SK-N-MC (cell line): ENCODE data around the gene ZNG1B.
"Not testable (repeated sequence)": the region's sequence is repeated elsewhere in the genome, so short reads cannot be mapped to it uniquely, and the experiment has no call there.

Experiments
- DNase-seq: peaks from one replicate; pipeline ENCODE4 v3.0.0-alpha.2; 2011; ENCODE audit warnings: low read depth, low spot score
- H3K27ac ChIP-seq: fragments of 200-600 bp; sonication (generic); 2 replicates; pipeline ENCODE4 v1.5.1; 2016; ENCODE audit warnings: mixed run types
- H3K36me3 ChIP-seq: fragments of 200-600 bp; sonication (generic); 2 replicates; pipeline ENCODE4 v1.6.1; 2017; ENCODE audit warnings: antibody characterized with exemption, low read length, mixed read lengths; ENCODE audit not compliant: insufficient read depth
- H3K4me3 ChIP-seq: fragments of 200-600 bp; sonication (generic); 2 replicates; pipeline ENCODE4 v1.5.1; 2016
- H3K9ac ChIP-seq: fragments of 200-600 bp; sonication (generic); 2 replicates; pipeline ENCODE4 v1.8.0; 2017; ENCODE audit warnings: mixed run types, mixed read lengths; ENCODE audit not compliant: insufficient read length
- H3K9me3 ChIP-seq: fragments of 200-600 bp; sonication (generic); 2 replicates; pipeline ENCODE4 v1.6.1; 2017; ENCODE audit warnings: low read depth, mild to moderate bottlenecking, antibody characterized with exemption, low read length, moderate library complexity, mixed read lengths
- EZH2 ChIP-seq: fragments of 200-600 bp; sonication (generic); IDR thresholded peaks from one replicate; pipeline ENCODE4 v1.6.1; 2017; ENCODE audit warnings: antibody characterized with exemption

ZNG1B gene

DNA sequence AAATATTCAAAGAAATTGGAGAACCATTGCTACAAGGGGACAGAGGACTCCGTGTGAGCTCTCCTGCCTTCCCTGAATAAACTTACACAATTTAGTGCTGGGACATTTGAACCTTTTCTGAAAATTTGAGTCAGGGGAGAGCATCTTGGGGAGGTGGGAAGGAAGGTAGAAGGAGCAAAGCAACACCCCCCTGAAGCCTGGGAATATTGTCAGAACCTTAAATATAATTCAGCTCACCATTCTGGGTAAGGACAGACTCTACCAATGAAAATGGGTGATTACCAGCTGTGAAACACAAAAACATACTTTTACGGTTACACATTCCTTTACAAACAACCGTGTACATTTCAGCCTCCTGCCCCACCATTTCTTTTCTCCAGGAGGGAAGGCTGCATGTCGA lies 60.9 kb downstream of the ZNG1B start, which contains the start of gene FOXD4L1:
Gene FOXD4L1 (plus strand): TSS at position 301 of the 400 bp plus-strand sequence. CDS start 592 bp downstream, outside the sequence.
- not testable (repeated sequence) for H3K9me3 ChIP-seq, H3K27ac ChIP-seq, H3K4me3 ChIP-seq, DNase-seq, H3K36me3 ChIP-seq, H3K9ac ChIP-seq

DNA sequence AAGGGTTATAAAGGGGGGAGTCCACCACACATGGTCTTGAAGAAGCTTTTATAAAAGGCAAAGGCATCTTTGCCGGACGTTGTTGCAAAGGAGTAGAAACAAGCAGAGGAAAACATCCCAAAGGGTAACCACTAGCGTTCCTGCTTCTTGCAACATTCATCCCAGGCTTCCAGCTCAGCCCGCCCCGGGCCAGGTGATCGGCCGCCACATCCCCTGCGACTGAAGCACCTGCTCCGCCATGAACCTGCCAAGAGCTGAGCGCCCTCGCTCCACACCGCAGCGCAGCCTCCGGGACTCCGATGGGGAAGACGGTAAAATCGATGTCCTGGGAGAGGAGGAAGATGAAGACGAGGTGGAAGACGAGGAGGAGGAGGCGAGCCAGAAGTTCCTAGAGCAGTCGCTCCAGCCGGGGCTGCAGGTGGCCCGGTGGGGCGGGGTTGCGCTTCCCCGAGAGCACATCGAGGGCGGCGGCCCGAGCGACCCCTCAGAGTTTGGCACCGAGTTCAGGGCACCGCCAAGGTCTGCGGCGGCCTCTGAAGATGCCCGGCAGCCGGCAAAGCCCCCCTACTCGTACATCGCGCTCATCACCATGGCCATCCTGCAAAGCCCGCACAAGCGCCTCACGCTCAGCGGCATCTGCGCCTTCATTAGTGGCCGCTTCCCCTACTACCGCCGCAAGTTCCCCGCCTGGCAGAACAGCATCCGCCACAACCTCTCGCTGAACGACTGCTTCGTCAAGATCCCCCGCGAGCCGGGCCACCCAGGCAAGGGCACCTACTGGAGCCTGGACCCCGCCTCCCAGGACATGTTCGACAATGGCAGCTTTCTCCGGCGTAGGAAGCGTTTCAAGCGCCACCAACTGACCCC lies 61.8 kb downstream of the ZNG1B start:
- not testable (repeated sequence) for H3K9me3 ChIP-seq, H3K9ac ChIP-seq, H3K36me3 ChIP-seq, DNase-seq, H3K4me3 ChIP-seq, H3K27ac ChIP-seq

DNA sequence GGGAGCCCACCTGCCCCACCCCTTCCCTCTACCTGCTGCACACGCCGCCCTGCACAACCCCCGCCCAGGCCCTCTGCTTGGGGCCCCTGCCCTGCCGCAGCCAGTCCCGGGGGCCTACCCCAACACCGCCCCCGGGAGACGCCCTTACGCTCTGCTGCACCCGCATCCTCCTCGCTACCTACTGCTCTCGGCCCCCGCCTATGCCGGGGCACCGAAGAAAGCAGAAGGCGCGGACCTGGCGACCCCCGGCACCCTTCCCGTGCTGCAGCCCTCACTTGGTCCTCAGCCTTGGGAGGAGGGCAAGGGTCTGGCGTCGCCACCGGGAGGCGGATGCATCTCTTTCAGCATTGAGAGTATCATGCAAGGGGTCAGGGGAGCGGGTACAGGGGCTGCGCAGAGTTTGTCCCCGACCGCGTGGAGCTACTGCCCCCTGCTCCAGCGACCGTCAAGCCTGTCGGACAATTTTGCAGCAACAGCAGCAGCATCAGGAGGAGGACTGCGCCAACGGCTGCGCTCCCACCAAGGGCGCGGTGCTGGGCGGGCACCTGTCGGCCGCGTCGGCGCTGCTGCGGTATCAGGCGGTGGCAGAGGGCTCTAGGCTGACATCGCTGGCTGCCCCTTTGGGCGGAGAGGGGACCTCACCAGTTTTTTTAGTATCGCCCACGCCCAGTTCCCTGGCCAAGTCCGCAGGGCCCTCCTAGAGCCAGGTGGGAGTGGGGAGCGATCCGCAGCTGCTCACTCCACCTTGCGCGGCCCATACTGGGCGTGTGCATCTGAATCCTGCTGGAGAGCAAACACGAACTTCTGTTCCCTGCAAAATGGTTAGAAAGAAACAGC lies 62.6 kb downstream of the ZNG1B start:
- not testable (repeated sequence) for H3K9ac ChIP-seq, H3K4me3 ChIP-seq, H3K9me3 ChIP-seq, H3K27ac ChIP-seq, DNase-seq, H3K36me3 ChIP-seq

DNA sequence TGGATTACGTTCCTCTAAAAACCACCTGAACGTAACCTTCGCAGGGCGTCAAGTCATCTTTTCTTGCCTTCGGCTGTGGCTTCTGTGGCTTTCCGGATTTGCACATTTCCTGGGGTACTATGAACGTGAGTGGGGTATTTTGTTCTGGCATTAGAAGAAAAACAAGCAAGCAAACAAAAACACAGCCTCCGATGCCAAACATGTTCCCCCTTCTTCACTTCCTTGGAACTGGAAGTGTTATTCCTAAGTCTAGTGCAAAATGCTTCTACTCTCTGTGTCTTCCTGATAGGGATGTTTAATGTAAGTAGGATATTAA lies 63.2 kb downstream of the ZNG1B start:
- not testable (repeated sequence) for DNase-seq, H3K36me3 ChIP-seq, H3K9me3 ChIP-seq, H3K9ac ChIP-seq, H3K4me3 ChIP-seq, H3K27ac ChIP-seq

DNA sequence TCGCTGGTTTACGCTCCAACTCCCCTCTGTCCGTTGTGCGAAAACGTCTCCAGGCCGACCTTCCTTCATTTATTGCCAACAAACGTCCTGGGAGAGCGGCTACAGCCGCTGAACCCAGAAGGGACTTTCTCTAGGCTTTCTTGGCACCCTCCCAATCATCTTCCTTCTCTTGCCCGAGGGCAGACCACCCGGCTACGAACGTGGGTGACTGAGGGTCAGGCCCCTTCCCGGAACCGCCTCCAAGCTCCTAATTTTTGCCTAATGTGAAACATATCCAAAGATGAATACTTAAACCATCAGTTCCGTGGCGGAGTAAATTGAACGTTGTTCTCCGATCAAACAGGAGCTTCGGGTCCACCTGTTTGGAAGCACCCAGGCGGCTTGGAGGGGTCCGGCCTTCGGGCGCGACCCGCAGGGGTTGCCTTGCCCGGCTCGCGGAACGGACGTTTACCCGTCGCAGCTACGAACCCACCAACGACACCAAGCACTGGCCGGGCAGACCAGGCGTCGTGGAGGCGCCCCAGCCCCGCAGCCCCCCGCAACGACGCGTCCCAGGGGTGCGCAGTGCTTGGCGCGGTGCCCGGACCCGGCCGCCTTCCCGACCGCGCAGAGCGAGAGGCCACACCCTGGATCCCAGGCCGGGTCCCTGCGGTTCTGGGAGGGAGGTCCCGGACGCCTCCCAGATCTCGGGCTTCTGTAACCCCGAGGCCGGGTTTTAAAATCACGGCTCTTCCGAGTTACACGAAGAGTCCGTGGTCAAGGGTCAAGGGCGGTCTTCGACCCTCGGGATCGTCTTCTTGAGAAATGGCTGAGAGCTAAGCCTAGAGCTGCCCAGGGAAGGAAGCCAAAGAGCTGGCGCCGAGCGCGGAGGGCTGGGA lies 65.0 kb downstream of the ZNG1B start:
- not testable (repeated sequence) for DNase-seq, H3K9ac ChIP-seq, H3K36me3 ChIP-seq, H3K27ac ChIP-seq, H3K9me3 ChIP-seq
- peak overlapping the region; percentile 68 for H3K4me3 ChIP-seq

DNA sequence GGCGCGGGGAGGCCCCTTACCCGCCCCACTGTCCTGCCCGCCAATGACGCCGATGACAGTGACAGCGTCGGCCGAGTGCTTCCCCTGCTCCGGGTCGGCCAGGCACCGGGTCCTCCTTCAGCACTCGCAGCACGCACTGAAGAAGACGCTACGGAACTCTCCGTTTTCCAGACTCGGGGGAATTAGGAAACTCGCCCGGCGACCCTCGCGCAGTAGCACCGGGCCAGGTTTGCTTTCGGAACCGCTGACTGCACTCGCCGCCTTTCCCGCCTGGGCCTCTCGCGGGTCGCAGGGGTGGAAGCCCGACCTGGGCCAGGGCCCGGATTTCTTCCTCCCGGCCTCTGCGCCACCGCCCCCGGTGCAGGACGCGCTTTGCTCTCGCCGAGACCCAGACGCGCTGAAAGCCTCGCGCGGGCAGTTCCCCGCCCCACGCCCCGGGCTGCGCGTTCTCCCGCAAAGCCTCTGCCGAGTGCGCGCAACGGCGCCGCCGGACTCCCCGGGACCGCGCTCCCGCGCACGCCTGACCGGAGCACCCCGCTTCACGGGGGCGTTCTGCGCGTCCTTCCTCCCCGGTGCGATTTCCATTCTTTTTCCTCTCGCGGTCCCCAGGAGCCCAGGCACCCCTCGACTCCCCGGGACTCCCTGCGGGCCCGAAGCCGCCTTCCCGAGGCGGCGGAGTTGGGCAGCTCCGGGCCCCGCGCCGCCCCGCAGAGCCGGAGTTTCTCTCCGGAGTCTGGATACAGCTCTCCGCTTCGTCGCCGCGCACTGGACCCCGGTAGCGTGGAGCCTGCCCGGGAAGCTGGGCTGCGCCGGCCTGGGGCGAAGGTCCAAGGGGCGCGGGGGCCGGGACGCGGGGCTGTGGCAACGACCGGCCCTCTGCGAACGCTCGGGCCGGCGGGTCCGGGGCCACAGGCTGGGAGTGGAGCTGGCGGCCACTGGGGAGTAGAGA lies 65.9 kb downstream of the ZNG1B start:
- not testable (repeated sequence) for H3K27ac ChIP-seq, H3K9me3 ChIP-seq, DNase-seq, H3K36me3 ChIP-seq, H3K9ac ChIP-seq
- H3K4me3 ChIP-seq: peak overlapping the region; percentile 68
- peak; percentile 75 for TF ChIP-seq EZH2

DNA sequence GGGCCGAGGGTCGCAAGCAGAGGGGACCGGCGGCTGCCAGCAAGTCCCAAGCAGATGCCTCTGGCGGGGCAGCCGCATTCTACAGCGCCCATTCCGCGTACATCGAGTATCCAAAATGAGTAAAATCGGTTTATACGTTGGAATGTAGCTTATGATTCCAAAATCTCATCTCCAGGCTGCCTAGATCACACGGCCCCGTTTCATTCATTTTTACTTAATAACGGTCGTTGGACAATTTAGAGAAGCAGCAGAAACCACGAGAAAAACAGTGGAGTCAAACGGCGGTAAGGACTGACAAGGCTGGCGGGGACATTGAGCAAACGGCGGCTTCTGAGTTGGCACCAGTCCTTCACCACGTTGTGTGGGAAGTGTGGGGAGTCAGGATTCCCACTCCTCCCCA lies 66.6 kb downstream of the ZNG1B start:
- not testable (repeated sequence) for H3K36me3 ChIP-seq, H3K4me3 ChIP-seq, H3K27ac ChIP-seq, H3K9me3 ChIP-seq, H3K9ac ChIP-seq, DNase-seq

DNA sequence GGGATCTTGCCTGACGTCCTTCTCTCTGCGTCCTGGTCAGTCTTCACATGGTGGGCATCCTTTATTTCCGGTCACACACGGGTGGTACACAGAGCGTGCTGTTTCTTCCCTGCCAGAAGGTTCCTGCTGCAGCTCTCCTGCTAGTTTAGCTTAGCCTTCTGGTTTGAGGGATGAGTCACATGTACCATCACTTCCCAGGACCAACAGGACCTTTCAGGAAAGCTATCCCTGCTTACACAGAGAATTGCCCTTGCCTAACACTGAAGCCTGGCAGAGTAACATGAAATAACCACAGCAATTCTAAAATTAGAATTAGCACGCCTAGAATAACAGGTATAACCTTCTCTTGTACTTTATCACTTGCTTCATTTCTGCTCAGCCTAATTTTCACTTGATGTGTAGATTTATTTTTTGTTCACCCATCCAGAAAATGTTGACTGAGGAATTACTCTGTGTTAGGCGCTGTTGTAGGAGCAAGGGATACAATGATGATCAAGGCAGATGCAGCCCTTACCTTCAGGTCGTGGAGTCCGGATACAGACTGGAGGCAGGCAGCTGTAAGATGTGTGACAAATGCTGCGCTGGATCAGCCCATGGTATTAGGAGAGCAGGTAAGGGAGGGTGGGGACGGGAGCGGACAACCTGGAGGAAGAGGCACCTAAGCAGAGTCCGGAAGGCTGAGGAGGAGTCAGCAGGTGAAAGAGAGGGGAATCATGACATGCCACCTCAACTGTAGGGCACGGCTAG lies 70.1 kb downstream of the ZNG1B start:
- H3K4me3 ChIP-seq, H3K9ac ChIP-seq, H3K27ac ChIP-seq, H3K36me3 ChIP-seq, H3K9me3 ChIP-seq, DNase-seq: not testable (repeated sequence)

DNA sequence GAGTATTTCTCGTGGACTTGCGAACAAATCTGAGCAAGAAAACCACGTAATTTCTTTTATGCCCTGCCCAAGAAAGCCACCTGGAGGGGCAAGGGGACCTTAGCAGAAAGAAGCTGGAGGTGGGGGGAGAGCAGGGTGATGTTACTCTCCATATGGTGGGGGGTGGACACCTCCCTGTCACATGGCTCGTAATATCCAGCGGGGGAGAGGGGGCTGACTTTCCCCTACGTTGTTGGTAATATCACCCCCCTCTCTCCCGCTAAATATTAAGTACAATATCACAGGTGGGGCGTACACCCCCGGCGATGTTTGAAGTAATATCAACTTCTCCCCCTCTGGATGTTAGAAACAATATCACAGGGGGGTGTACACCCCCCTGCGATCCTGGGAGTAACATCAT lies 70.7 kb downstream of the ZNG1B start:
- not testable (repeated sequence) for DNase-seq, H3K9me3 ChIP-seq, H3K4me3 ChIP-seq, H3K27ac ChIP-seq, H3K9ac ChIP-seq, H3K36me3 ChIP-seq

DNA sequence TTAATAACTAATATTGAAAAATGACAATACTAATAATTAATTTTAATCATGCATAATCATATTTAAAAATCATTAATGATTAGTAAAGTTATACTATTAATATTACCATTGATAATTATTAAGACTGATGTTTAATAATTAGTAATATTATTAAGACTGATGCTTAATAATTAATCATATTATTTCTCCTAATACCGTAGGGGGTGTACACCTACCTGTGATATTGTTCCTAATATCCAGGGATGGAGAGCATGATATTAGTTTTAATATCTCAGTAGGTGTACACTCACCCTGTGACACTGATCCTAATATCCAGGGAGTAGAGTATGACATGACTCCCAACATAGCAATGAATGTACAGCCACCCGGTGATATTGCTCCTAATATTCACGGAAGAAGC lies 73.4 kb downstream of the ZNG1B start:
- H3K9ac ChIP-seq, H3K36me3 ChIP-seq, H3K4me3 ChIP-seq, H3K9me3 ChIP-seq, H3K27ac ChIP-seq, DNase-seq: not testable (repeated sequence)

DNA sequence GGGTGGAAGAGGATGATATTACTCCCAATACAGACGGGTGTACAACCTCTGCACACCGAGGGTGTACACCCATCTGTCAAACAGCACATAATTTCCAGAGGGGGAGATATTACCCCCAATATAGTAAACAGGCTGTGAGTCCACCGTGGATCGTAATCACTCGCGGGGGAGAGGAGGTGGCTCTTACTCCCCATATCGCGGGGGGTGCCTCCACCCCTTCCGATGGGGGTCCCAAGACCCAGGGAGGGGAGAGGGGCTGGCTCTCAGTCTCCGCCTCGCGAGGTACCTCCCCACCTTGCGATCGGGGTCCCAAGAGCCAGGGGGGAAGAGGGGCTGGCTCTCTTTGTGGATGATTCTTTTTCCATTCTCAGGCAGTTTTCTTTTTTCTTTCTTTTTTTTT lies 74.4 kb downstream of the ZNG1B start:
- H3K9ac ChIP-seq, H3K4me3 ChIP-seq, H3K9me3 ChIP-seq, H3K36me3 ChIP-seq, H3K27ac ChIP-seq, DNase-seq: not testable (repeated sequence)

DNA sequence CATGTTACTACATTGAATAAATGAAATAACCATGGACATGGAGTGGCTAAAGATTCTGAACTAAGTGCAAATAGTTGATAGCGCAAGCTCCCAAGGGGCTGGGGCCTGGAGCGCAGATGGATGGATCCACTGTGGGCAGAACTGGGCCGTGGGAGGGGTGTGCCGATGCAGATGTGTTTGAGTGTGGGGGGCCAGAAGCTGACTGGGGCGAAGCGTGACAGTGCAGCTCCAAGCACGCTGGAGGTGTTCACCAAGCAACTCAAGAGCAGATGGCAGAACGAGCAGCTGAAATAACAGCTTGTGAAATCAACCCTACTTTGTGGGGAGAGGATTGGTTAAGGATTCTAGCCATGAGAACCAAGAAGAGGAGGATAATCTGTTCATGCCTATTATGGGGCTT lies 78.0 kb downstream of the ZNG1B start:
- H3K4me3 ChIP-seq, H3K36me3 ChIP-seq, H3K9ac ChIP-seq, H3K27ac ChIP-seq, H3K9me3 ChIP-seq, DNase-seq: not testable (repeated sequence)
